Measurements from ENCODE around the gene GNB3.

Gene GNB3

DNA sequence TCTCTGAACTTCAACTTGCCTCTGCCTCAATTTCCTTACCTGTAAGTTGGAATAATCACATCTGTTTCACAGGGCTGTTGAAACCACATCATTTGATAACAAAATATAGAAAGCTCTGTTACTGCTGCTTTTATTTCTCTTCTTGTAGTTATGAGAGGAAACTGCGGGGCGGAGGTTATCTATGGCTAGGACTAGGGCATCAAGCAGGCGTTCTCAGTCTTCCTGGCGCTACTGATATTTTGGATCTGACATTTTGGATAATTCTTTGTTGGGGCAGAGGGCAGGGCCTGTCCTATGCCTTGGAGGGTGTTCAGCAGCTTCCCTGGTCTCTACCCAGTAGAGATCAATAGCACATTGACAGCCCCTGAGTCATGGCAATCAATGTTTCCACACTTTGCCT lies 8.6 kb upstream of the GNB3 start:
- TF ChIP-seq, protein P1, sequence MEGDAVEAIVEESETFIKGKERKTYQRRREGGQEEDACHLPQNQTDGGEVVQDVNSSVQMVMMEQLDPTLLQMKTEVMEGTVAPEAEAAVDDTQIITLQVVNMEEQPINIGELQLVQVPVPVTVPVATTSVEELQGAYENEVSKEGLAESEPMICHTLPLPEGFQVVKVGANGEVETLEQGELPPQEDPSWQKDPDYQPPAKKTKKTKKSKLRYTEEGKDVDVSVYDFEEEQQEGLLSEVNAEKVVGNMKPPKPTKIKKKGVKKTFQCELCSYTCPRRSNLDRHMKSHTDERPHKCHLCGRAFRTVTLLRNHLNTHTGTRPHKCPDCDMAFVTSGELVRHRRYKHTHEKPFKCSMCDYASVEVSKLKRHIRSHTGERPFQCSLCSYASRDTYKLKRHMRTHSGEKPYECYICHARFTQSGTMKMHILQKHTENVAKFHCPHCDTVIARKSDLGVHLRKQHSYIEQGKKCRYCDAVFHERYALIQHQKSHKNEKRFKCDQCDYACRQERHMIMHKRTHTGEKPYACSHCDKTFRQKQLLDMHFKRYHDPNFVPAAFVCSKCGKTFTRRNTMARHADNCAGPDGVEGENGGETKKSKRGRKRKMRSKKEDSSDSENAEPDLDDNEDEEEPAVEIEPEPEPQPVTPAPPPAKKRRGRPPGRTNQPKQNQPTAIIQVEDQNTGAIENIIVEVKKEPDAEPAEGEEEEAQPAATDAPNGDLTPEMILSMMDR (IDR thresholded peaks at IDR 0.05; ENCODE audit: low read depth, low read length): no peak
- no peak overlapping the region for H3K4me3 ChIP-seq (ENCODE audit: low read depth, low read length)

GRCh38 chr12:6833189-6833890 lies 7.4 kb upstream of the GNB3 start:
- TF ChIP-seq, protein P1 (IDR thresholded peaks at IDR 0.05; ENCODE audit: low read depth, low read length): no peak
- H3K4me3 ChIP-seq (ENCODE audit: low read depth, low read length): no peak overlapping the region

- TF ChIP-seq, protein P1 (IDR thresholded peaks at IDR 0.05; ENCODE audit: low read depth, low read length): no peak
- H3K4me3 ChIP-seq (ENCODE audit: low read depth, low read length): no peak overlapping the region
Observed at GRCh38 chr12:6834254-6834653, 6.5 kb upstream of the GNB3 start.

GRCh38 chr12:6834873-6835272 lies 5.9 kb upstream of the GNB3 start:
- H3K4me3 ChIP-seq (ENCODE audit: low read depth, low read length): no peak overlapping the region
- TF ChIP-seq, protein P1 (IDR thresholded peaks at IDR 0.05; ENCODE audit: low read depth, low read length): no peak

GRCh38 chr12:6836851-6837250 lies 3.9 kb upstream of the GNB3 start:
- no peak overlapping the region for H3K4me3 ChIP-seq (ENCODE audit: low read depth, low read length)
- TF ChIP-seq, protein P1 (IDR thresholded peaks at IDR 0.05; ENCODE audit: low read depth, low read length): no peak

- H3K4me3 ChIP-seq (ENCODE audit: low read depth, low read length): no peak overlapping the region
- TF ChIP-seq, protein P1 (IDR thresholded peaks at IDR 0.05; ENCODE audit: low read depth, low read length): no peak
Observed at GRCh38 chr12:6837370-6838060, 3.2 kb upstream of the GNB3 start.

- H3K4me3 ChIP-seq (ENCODE audit: low read depth, low read length): no peak overlapping the region
Observed at GRCh38 chr12:6838854-6839253, 1.9 kb upstream of the GNB3 start.

More at GRCh38 chr12:6838854-6839253, 1.9 kb upstream of the GNB3 start:
- TF ChIP-seq, protein P1 (IDR thresholded peaks at IDR 0.05; ENCODE audit: low read depth, low read length): no peak
